Inflammatory macrophage treated with lipopolysaccharide for 4 hours (primary cell): Measurements from ENCODE around the gene BARX2.
"Not testable (repeated sequence)": the region's sequence is repeated elsewhere in the genome, so short reads cannot be mapped to it uniquely, and the experiment has no call there.

Source experiments
- DNase-seq: peaks from one replicate; pipeline ENCODE4 v3.0.0-alpha.2; 2020

Gene BARX2

GRCh38 chr11:129375751-129376657 is at the start of gene BARX2:
Gene BARX2 (plus strand): TSS chr11:129375848. CDS start chr11:129376036, 188 bp downstream.
- no peak for DNase-seq

- no peak for DNase-seq
These were observed 48.7 kb upstream of the BARX2 start for GRCh38 chr11:129326921-129327320.

GRCh38 chr11:129327708-129328107 is 47.9 kb upstream of the BARX2 start:
- DNase-seq: peak; percentile 69

GRCh38 chr11:129328756-129329155 is 46.9 kb upstream of the BARX2 start:
- DNase-seq: no peak

- DNase-seq: no peak
These were observed 44.4 kb upstream of the BARX2 start for GRCh38 chr11:129331217-129331616.

GRCh38 chr11:129331871-129332274 is 43.8 kb upstream of the BARX2 start:
- peak; percentile 73 for DNase-seq

GRCh38 chr11:129333873-129334272 is 41.8 kb upstream of the BARX2 start:
- no peak for DNase-seq

- not testable (repeated sequence) for DNase-seq
These were observed 31.2 kb upstream of the BARX2 start for GRCh38 chr11:129344301-129344940.

- DNase-seq: no peak
These were observed 28.7 kb upstream of the BARX2 start for GRCh38 chr11:129346916-129347315.

- DNase-seq: no peak
These were observed 26.8 kb upstream of the BARX2 start for GRCh38 chr11:129348813-129349212.

GRCh38 chr11:129352676-129353075 is 23.0 kb upstream of the BARX2 start:
- no peak for DNase-seq

- no peak for DNase-seq
These were observed 21.0 kb upstream of the BARX2 start for GRCh38 chr11:129354691-129355090.

- DNase-seq: no peak
These were observed 15.9 kb upstream of the BARX2 start for GRCh38 chr11:129359748-129360147.

- DNase-seq: peak; percentile 78
These were observed 11.4 kb upstream of the BARX2 start for GRCh38 chr11:129364143-129364654.

GRCh38 chr11:129365816-129366215 is 9.8 kb upstream of the BARX2 start:
- no peak for DNase-seq

GRCh38 chr11:129366737-129367597 is 8.7 kb upstream of the BARX2 start:
- no peak for DNase-seq

GRCh38 chr11:129368889-129369672 is 6.6 kb upstream of the BARX2 start:
- no peak for DNase-seq

- no peak for DNase-seq
These were observed 4.9 kb upstream of the BARX2 start for GRCh38 chr11:129370715-129371114.

GRCh38 chr11:129372609-129373488 is 2.8 kb upstream of the BARX2 start:
- no peak for DNase-seq

GRCh38 chr11:129373489-129373953 is 2.1 kb upstream of the BARX2 start:
- no peak for DNase-seq
